Astrocyte (in vitro differentiated cells and primary cell): ENCODE data around the gene BRMS1.

Source experiments
- CTCF ChIP-seq: IDR thresholded peaks from 2 replicates; pipeline ENCODE4 v1.5.1; 2011; ENCODE audit warnings: low read depth, mild to moderate bottlenecking, inconsistent platforms, low read length, moderate library complexity; ENCODE audit not compliant: insufficient read depth
- EZH2 ChIP-seq: IDR thresholded peaks from 2 replicates; pipeline ENCODE4 v1.6.1; 2012; ENCODE audit warnings: mild to moderate bottlenecking, low read length, inconsistent platforms; ENCODE audit not compliant: insufficient read depth

GRCh38 chr11:66312549-66313320 is 32.2 kb downstream of the BRMS1 start:
- no peak for TF ChIP-seq EZH2
- no peak for TF ChIP-seq CTCF
